ENCODE results near the gene PTPRN2.
"Not testable (repeated sequence)": the region's sequence is repeated elsewhere in the genome, so short reads cannot be mapped to it uniquely, and the experiment has no call there.

Gene PTPRN2

GRCh38 chr7:158244430-158244829 lies 343.2 kb downstream of the PTPRN2 start:
- DNase-seq, result no peak

GRCh38 chr7:158241919-158242318 lies 345.7 kb downstream of the PTPRN2 start:
- DNase-seq, result no peak

GRCh38 chr7:158240801-158241200 lies 346.8 kb downstream of the PTPRN2 start:
- no peak for DNase-seq

- peak; percentile 36 for DNase-seq
Measured at GRCh38 chr7:158239290-158239981, 348.2 kb downstream of the PTPRN2 start.

GRCh38 chr7:158238616-158239289 lies 348.9 kb downstream of the PTPRN2 start:
- DNase-seq, result no peak

GRCh38 chr7:158237672-158238335 lies 349.8 kb downstream of the PTPRN2 start:
- DNase-seq, result no peak

- DNase-seq, result no peak
Measured at GRCh38 chr7:158236400-158236799, 351.2 kb downstream of the PTPRN2 start.

GRCh38 chr7:158235862-158236261 lies 351.8 kb downstream of the PTPRN2 start:
- DNase-seq, result no peak

GRCh38 chr7:158229945-158230344 lies 357.7 kb downstream of the PTPRN2 start:
- DNase-seq, result no peak

- no peak for DNase-seq
Measured at GRCh38 chr7:158228986-158229385, 358.6 kb downstream of the PTPRN2 start.

- no peak for DNase-seq
Measured at GRCh38 chr7:158228131-158228530, 359.5 kb downstream of the PTPRN2 start.

GRCh38 chr7:158227258-158227984 lies 360.2 kb downstream of the PTPRN2 start:
- no peak for DNase-seq

- DNase-seq, result no peak
Measured at GRCh38 chr7:158216198-158216597, 371.4 kb downstream of the PTPRN2 start.

GRCh38 chr7:158209435-158209834 lies 378.2 kb downstream of the PTPRN2 start:
- DNase-seq, result no peak

GRCh38 chr7:158206341-158206740 lies 381.3 kb downstream of the PTPRN2 start:
- DNase-seq, result no peak

- no peak for DNase-seq
Measured at GRCh38 chr7:158204453-158204852, 383.2 kb downstream of the PTPRN2 start.

GRCh38 chr7:158203948-158204347 lies 383.7 kb downstream of the PTPRN2 start:
- not testable (repeated sequence) for DNase-seq

- DNase-seq, result no peak
Measured at GRCh38 chr7:158194365-158194900, 393.2 kb downstream of the PTPRN2 start.

GRCh38 chr7:158193446-158193845 lies 394.2 kb downstream of the PTPRN2 start:
- no peak for DNase-seq

GRCh38 chr7:158192956-158193355 lies 394.7 kb downstream of the PTPRN2 start:
- no peak for DNase-seq

- DNase-seq, result no peak
Measured at GRCh38 chr7:158192184-158192835, 395.3 kb downstream of the PTPRN2 start.

GRCh38 chr7:158191671-158192070 lies 396.0 kb downstream of the PTPRN2 start:
- no peak for DNase-seq

GRCh38 chr7:158190756-158191155 lies 396.9 kb downstream of the PTPRN2 start:
- no peak for DNase-seq
